Choroid plexus epithelial cell (primary cell): ENCODE data around the gene RIPOR2.
"Not testable (repeated sequence)": the region's sequence is repeated elsewhere in the genome, so short reads cannot be mapped to it uniquely, and the experiment has no call there.

ENCODE experiments used
- DNase-seq: peaks from one replicate; pipeline ENCODE4 v3.0.0-alpha.2; 2010; ENCODE audit warnings: low read depth
- H3K4me3 ChIP-seq: 2 replicates; pipeline ENCODE4 v1.5.1; 2011; ENCODE audit warnings: low read depth, mild to moderate bottlenecking, control low read depth, low read length, moderate library complexity
- TF ChIP-seq, protein P1 (sequence below): conservative IDR thresholded peaks from 2 replicates; pipeline ENCODE4 v1.5.1; 2011; ENCODE audit warnings: low read depth, mild to moderate bottlenecking, control low read depth, inconsistent platforms, low read length, moderate library complexity

The RIPOR2 gene

DNA sequence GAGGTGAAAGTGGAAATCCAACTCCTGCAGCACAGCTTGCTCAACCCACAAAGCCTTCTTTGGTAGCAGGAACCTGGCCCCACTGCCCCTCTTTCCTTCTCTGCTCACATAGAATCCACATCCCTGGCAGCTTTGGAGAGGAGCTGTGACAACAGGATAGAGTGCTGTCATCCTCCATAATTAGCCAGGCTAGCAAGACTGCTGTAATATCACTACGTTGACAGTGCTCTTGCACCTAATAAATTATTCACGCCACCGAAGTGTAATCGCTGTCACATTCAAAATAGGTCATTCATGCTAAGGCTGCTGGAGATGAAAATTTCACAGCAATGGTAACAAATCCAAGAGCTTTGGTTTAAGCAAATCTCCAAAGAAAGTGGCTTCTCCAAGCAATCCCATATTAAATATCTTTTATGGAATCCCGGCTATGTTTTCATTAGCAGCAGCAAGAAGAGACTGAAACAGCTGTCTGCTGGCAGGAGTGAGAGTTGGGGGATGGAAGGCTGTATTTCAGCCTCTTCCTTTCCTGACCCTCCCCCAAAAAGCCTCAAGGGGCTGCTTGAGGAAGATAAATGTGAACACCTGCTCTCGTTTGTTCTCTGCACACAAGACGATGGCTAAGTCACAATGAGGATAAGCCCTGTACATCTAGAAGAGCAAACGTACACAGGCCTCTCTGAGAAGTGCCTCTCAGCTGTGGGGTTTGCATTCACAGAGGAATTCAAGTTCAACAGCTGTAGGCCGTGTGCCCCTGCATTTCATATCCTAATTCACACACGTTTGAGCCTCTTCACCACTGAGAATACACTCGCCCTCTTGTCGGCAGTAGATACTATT lies 16.5 kb downstream of the RIPOR2 start:
- no peak overlapping the region for H3K4me3 ChIP-seq

GRCh38 chr6:24918641-24919055 lies 17.1 kb downstream of the RIPOR2 start:
- no peak overlapping the region for H3K4me3 ChIP-seq
- no peak for DNase-seq
- TF ChIP-seq, protein P1, sequence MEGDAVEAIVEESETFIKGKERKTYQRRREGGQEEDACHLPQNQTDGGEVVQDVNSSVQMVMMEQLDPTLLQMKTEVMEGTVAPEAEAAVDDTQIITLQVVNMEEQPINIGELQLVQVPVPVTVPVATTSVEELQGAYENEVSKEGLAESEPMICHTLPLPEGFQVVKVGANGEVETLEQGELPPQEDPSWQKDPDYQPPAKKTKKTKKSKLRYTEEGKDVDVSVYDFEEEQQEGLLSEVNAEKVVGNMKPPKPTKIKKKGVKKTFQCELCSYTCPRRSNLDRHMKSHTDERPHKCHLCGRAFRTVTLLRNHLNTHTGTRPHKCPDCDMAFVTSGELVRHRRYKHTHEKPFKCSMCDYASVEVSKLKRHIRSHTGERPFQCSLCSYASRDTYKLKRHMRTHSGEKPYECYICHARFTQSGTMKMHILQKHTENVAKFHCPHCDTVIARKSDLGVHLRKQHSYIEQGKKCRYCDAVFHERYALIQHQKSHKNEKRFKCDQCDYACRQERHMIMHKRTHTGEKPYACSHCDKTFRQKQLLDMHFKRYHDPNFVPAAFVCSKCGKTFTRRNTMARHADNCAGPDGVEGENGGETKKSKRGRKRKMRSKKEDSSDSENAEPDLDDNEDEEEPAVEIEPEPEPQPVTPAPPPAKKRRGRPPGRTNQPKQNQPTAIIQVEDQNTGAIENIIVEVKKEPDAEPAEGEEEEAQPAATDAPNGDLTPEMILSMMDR: no peak

More for the DNA sequence above, 16.5 kb downstream of the RIPOR2 start:
- TF ChIP-seq, protein P1: no peak
- DNase-seq: peak; percentile 56

GRCh38 chr6:24916496-24916895 lies 19.3 kb downstream of the RIPOR2 start:
- no peak for DNase-seq
- H3K4me3 ChIP-seq: no peak overlapping the region
- TF ChIP-seq, protein P1: no peak

GRCh38 chr6:24915641-24916040 lies 20.1 kb downstream of the RIPOR2 start:
- TF ChIP-seq, protein P1: no peak
- no peak overlapping the region for H3K4me3 ChIP-seq
- DNase-seq: no peak

- not testable (repeated sequence) for H3K4me3 ChIP-seq
Measured at GRCh38 chr6:24914082-24914481, 21.7 kb downstream of the RIPOR2 start.

DNA sequence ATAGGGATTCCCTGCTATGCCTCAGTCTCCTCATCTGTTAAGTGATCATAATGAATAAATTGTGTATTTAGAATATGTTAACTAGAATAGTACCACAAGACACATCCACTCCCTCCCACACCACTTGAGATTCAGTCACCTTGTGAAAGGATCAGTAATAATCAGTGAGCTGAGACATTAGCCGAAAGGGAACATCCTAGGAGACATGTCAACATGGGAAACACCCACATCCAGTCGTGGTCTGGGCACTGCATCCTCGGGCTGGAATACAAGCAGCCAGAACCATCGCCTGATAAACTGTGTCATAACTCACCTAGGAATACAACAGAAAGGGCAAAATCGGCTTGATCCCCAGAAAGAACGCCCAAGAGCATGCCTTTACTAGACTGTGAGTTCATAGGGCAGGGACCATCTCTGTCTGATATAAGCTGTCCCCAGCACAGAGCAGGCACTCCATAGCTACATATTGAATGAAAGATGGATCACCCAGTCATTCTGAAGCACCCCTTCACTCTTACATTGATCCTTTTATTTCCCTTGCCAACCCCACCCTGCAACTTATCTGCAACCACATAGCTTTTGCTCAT lies 23.9 kb downstream of the RIPOR2 start:
- DNase-seq: no peak
- TF ChIP-seq, protein P1: no peak
- peak overlapping the region; percentile 65 for H3K4me3 ChIP-seq

More at GRCh38 chr6:24914082-24914481, 21.7 kb downstream of the RIPOR2 start:
- DNase-seq: not testable (repeated sequence)

DNA sequence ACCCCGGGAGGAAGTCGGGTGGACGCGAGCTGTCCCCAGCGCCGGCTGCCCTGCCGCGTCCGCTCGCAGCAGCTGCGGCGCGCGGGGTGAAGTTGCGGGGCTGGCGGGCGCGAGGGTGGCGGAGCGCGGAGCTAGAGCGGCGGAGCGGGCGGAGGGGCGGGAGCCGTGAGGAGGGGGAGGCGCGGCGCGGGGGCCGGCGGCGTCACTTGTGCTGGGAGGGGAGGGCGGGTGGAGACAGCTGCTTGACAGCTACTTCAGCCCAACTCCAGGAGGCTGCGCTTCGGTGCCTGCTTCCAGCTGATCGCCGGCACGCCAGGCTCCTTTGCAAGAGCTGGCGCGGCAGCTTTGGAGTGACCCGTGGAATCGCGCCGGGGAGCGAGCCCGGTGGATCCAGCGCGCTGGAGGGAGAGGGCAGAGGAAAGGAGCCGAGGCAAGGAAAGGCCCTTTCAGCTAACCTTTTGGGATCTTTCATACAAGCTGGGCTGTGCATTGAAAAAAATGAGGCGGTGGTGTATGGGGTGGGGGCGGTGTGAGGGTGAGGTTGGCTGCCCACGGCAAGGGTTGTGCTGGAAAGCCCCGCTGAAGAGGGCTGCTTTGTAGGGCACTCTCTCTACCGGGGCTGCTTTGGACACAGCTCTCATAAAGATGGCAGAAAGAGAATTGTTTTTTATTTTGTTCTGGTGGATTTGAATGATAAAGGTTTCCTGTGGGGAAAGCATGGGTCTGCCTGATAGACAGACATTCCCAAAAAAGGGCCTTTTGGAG lies 24.6 kb downstream of the RIPOR2 start:
- TF ChIP-seq, protein P1: no peak
- DNase-seq: peak; percentile 47
- peak overlapping the region; percentile 65 for H3K4me3 ChIP-seq
